Measurements from ENCODE around the gene FXYD1. TPM values are rescaled to one million over a fixed set of nuclear protein-coding genes. Genes with fewer than 3 reads are reported as not detected.

FXYD1 gene
- polyA plus RNA-seq, 10 donors: 138 to 257 (median 215) TPM

DNA sequence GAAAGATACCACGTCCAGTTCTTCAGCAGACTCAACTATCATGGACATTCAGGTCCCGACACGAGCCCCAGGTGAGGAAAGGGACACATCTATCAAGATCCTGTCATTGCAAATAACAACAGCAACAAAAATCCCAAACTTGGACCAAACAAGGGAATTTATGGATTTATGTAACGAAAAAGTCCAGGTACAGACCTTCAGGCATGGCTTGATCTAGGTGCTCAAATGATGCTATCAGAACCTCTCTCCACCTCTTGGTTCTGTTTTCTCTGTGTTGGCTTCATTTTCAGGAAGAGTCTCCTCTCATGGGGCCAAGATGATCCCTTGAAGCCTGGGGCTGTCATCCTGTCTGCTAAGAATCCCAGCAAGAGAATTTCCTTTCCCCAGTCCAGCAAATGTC is 18.8 kb downstream of the FXYD1 start:
- DNase-seq: no peak

DNA sequence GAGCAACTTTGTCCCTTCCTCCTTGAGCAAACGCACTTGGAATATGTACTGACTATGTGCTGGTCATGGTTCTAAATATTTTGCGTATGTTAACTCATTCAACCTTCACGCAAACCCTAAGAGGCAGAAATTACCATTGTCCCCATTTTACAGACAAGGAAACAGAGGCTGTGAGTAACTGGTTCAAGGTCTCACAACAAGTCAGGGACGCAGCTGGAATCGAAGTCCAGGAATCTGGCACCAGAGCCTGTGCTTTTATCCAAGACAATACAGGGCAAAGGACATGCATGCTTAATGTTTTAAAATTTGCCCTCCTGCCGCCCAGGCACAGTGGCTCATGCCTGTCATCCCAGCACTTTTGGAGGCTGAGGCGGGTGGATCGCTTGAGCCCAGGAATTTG is 21.0 kb downstream of the FXYD1 start:
- DNase-seq: no peak

DNA sequence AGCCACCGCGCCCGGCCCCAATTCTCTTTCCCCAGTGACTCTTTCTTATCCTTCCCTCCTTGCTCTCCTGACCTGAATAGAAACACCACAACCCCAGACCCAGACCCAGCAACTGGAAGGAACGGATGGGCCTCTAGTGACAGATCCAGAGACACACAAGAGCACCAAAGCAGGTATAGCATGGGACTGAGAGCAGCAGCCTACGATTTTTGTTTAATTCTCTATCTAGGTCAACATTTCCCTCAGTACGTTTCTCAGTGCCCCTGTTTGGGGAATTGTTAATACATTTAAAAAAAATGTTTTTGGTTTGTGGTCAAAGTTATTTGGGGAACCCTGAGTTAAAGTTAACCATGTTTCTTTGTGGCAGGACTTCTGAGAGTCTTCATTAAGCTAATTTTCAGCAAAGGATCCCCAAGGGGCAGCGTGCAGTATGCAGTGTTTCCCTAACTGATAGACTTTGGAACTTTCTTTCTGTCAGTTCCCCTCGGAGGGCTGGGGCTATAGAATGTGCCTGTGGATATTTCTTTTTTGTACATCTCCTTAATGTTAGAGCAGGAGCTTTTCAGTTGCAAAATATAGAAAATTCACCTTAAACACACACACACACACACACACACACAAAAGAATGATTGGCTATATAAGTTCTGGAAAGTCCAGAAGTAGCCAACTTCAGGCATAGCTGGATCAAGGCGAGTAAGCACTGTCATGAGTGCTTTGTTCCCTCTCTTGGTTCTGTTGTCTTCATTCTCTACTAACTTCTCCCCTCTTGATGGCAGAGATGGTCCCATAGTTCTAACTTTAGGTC is 22.2 kb downstream of the FXYD1 start:
- DNase-seq: no peak

DNA sequence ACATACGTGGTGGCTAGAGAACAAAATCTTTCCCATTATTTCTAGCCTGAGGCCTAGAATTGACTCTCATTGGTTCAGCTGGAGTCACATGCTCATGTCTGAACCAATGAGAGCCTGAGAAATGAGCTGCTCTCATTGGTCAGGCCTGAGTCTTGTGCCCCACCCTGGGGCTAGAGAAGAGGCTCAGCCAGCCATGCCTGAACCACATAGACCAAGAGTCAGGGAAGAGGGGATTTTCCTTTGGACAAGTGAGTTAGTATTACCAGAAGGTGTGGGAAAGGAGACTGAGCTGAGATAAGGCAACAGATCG is 22.8 kb downstream of the FXYD1 start:
- no peak for DNase-seq

DNA sequence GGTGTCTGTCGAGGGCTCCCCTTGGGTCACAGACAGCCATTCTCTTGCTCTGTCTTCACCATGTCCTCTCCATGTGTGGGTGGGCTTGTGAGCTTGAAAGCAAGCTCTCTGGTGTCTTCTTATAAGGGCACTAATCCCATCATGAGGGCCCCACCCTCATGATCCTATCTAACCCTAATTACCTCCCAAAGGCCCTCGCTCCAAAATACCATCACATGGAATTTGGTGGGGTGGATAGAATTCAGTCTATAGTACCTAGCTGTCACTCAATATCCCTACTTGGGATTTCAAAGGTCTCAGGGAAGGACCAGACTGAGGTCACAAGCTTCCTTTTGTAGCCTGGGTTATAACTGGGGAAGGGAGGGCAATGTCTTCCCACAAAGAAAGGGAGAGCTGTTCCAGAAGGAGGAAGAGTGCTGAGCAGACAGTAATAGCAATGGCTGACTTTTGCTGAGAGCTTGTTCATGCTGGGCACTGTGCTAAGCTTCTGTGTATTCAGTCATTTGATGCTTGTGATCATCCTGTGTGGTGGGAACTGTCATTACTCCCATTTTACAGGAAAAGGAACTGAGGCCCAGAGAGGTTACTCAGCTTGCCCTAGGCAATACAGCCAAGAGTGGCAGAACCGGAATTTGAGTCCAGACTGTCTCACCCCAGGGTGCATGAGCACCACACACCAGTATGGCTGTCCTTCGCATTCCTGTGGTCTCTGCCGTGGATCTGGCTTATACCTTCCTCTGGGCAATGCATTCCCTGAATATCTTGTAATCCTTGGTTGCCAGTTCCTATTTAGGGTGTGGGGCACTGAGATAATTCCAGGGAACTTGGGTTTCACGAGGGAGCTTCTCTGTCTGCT is 24.1 kb downstream of the FXYD1 start:
- DNase-seq: no peak

DNA sequence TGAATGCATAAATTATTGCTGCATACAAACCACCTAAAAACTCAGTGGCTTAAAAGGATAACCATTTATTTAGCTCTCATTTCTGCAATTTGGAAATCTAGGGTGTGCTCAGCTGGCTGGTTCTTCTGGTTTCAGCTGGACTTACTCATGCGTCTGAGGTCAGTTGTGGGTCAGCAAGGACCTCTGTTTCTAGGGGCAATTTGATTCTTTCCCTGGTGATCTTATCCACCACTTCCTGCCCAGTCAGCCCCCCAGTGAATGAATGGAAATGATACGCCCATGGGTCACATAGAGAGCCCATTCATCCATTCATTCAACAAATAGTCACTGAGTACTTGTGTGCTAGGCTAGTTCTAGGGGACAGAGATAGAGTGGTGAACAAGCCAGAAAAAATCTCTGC is 25.8 kb downstream of the FXYD1 start:
- no peak for DNase-seq

DNA sequence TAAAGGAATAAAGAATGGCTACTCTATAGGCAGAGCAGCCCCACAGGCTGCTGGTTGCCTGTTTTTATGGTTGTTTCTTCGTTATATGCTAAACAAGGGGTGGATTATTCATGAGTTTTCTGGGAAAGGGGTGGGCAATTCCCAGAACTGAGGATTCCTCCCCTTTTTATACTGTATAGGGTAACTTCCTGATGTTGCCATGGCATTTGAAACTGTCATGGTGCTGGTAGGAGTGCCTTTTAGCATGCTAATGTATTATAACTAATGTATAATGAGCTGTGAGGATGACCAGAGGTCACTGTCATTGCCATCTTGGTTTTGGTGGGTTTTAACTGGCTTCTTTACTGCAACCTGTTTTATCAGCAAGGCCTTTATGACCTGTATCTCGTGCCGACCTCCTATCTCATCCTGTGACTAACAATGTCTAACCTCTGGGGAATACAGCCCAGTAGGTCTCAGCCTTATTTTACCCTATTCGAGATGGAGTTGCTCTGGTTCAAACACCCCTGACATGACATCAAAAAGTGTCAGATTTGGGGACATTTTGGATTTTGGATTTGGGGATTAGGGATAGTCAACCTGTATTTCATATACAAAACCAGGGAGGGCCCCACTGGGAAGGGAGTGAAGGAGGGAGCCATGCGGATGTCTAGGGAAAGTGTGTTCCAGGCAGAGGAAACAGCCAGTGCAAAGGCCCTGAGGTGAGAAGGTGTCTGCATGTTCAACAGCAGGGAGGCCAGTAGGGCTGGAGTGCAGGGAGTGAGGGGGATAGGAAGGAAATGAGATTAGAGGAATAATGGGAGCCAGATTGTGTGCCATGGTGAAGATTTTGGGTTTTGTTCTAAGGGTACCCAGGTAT is 26.8 kb downstream of the FXYD1 start:
- no peak for DNase-seq

DNA sequence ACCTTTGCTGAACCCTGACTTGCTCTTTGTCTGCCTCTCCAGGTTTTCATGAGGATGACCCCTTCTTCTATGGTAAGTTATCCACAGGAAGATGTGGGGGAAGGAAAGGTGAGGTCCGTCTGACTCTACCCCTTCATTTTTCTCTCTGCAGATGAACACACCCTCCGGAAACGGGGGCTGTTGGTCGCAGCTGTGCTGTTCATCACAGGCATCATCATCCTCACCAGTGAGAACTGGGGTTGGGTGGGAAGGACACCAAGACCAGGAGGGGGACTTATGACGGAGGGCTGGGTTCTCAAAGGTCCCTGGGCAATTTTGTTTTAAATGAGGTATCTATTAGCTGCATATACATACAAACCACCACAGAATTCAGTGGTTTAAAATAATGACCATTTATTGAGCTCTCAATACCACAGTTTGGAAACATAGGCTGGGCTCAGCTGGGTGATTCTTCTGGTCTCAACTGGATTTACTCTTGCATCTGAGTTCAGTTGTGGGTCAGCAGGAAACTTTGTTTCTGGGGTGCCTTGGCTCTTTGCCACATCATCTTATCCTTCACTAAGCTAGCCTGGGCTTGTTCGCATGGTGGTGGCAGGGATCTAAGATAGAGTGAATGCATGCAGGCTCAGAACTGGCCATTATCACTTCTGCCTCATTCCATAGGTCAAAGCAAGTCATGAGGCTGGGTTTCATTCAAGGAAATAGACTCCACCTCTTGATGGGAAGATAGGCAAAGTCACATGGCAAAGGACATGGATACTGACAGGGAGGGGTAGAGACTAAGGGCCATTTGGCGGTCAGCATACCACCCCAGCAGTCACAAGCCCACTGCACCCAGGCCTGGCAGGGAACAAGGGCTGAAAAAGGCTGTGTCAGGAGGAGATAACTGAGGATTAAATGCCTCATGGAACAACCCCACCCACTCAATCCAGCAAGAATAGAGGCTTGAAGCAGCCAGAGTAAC is 27.8 kb downstream of the FXYD1 start:
- DNase-seq: no peak

DNA sequence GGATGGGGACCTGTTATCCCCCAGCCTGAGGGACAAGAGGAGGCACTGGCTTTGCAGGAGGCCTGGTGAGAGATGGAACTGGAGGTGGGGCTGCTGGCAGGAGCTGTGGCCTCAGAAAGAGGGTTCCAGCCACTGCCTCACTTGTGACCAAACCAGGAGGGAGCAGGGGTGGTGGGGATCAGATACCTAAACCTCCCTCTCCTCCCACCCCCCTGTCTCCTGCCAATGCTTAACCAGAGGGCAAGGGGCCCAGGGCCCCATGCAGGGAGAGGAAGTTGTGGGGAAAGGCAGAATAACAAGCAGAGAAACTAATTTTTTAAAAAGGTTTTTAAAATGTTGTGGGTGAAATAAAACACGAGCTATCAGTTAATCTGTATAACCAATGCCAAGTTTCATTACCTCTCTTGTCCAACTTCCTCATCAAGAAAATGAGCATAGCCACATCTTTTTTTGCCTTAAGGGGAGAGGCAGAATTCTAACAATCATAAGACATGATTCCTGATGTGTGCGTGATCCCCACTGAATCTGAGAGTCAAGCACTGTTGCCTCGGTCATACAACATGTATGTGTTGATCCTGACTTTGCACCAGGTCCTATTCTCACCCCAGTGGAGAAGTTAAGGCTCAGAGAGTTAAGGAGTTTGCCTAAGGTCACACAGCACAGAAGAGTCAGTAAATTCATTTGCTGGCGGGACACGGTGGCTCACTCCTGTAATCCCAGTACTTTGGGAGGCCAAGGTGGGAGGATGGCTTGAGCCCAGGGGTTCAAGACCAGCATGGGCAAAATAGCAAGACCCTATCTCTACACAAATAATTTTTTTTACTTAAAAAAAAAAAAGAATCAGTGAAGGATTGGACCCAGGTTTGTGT is 28.9 kb downstream of the FXYD1 start:
- no peak for DNase-seq

DNA sequence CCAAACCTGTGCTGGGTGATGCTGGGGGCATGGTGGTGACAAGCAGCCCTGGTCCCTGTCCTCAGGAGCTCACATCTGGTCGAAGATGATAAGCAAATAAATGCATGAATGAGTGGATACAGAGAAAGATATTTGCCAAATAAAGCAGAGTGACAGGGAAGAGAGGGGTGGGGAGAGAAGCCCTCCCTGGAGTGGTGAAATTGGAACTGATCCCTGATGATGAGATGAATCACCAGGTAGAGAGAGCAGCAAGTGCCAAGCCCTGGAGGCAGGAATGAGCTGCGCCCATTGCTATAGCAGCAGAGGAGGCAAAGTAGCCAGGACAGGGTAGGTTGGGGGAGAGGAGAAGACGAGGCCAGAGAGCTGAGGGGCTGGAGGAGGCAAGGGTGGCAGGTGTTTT is 29.6 kb downstream of the FXYD1 start:
- DNase-seq: no peak

DNA sequence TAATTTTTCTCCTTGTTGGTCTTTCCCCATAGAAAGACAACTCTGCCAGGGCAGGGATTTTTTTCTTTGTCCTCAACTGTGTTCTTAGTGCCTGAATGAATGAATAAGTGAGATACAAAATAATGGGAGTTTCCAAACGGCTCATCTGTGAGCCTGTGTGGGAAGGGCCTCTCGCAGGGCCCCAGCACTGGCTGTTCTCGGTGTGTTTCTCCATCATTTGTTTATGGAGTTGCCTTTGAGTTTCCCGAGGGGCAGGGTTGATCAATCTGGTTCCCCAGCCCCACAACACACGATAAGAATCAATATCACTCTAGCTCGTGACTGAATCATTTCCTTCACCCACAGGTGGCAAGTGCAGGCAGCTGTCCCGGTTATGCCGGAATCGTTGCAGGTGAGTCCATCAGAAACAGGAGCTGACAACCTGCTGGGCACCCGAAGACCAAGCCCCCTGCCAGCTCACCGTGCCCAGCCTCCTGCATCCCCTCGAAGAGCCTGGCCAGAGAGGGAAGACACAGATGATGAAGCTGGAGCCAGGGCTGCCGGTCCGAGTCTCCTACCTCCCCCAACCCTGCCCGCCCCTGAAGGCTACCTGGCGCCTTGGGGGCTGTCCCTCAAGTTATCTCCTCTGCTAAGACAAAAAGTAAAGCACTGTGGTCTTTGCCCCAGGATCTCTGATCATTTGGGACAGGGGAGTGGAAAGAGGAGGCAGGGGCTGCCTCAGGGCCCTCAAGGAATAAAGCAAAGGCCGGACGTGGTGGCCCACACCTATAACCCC is 30.8 kb downstream of the FXYD1 start:
- DNase-seq: no peak

DNA sequence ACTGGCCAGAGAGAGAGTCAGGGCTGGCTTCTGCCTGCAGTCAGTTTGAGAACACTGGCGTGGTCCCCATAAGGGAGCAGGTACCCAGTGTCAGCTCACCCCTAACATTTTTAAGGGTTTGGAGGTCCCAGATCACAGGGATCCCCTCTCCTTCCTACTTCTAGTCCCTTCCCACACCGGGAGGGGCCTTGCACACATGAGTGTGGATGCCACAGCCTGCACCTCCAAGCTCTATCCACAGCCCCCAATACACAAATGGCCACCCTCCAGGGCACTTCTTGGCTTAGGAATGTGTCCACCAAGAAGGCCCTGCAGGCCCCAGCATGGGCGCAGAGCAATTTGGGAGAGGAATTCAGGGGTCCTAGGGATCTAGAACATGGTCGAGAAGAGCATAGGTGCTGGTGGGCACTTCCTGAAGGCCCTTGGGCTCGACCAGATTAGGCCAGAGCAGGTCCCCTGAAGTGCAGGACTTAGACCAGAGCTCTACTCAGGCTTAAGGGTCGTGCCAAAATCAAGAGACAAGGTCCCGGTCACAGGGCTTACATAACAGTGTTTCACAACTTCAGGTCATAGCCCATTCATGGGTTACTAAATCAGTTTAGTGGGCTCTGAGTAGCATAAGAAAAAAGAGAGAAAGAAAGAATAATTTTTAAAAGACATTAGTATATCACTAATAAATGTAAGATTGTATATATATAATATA is 31.9 kb downstream of the FXYD1 start:
- no peak for DNase-seq

DNA sequence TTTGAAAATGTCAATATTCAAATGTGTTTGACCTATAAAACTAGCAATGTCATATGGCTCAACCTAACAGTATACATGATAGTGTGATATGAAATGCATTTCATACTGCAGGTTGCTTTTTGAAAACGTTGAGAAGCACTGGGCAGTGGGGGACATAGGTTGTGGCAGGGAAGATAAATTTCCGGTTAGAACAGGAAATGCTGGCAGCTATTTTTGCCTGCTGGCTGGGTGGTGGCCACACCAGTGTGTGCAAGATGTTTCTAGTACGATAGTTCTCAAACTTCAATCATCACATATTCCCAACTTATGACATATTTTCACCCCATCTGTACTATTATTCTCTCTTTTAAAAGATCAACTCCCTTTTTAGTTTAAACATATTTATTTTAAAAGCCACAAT is 33.1 kb downstream of the FXYD1 start:
- DNase-seq: no peak

DNA sequence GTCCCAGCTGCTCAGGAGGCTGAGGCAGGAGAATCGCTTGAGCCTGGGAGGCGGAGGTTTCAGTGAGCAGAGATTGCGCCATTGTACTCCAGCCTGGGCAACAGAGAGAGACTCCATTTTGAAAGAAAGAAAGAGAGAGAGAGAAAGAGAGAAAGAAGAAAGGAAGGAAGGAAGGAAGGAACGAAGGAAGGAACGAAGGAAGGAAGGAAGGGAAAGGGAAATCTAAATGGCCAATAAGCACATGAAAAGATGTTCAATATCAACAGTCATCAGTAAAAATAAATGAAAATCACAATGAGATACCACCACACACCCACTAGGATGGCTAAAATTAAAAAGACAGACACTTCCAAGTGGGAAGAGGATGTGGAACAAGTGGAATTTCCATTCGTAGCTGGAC is 35.6 kb downstream of the FXYD1 start:
- no peak for DNase-seq

DNA sequence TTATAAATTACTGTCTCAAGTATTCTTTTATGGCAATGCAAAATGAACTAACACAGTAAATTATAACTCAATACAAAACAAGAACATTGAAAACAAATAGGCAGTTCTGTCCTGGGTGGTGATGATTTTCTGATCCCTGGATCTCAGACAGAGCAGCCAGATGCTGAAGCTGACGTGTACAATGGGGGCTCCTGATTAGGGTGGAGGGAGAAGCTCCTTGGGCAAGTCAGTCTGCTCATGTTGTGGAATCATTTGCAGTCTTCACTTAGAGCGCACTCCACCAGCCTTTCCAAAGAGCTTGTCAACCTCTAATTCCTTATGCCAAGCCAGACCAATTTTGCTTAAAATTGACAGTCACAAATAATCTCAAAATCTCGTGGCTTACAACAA is 37.6 kb downstream of the FXYD1 start:
- DNase-seq: no peak

DNA sequence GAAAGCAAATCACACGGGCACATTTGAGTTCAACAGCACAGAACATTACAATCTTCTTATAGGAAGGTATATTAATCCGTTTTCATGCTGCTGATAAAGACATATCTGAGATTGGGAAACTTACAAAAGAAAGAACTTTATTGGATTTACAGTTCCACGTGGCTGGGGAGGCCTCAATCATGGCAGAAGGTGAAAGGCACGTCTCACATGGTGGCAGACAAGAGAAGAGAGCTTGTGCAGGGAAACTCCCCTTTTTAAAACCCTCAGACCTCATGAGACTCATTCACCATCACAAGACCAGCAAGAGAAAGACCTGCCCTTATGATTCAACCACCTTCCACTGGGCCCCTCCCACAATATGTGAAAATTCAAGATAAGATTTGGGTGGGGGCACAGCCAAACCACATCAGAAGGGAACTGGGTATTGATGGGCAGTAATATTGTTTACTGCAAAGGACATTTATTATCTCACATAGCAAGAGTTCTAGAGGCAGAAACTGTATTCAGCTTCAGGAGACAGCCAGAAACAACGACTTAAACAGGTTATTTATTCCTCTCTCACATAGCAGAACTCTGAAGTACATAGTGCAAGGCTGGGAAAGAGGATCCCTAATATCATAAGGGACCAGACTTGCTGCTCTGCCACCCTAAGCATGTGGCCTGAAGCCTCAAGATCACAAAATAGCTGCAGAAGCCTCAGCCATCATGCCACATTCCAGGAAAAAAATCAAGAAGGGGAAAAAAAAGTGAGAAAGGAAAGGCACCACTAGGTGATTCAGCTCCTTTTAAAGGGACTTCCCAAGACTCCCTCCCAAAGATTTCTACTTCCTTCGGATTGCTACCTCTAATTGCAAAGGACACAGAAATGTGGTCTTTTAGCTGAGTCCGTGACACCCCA is 39.0 kb downstream of the FXYD1 start:
- no peak for DNase-seq

DNA sequence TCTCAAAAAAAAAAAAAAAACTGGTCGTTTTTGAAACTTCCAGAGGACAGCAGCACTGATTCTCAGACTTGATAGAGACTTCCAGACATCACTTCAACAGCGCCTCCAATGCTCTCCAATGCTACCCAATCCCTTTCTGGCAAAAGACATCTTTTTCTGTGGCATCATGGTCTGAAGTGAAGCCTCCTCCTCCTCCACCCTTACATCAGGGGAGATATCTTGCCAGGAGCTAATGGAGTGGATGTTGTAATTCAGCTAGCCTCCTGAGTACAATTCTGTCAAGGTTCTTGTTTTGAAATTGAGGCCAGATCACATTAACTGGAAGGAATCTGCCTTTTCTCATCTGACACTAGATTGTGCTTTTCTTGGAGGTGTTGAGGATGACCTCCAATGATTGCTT is 40.1 kb downstream of the FXYD1 start:
- no peak for DNase-seq

DNA sequence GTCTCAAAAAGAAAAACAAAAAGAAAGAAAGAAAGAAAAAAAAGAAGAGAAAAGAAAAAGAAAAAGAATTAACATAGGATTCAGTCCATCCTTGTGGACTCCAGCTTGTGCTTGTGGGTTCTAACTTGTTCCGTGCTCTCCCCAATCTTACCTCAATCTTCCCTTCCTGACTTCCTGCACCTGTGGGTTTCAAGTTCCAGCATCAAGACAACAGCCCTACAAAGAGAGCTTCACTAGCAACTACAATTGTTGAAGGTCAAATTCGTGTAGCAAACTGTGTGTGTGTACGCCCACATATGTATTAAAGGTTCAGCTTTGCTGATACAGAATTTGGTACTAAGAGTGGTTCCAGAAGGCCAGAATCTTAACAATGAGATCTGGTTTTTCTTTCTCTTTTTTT is 41.2 kb downstream of the FXYD1 start:
- no peak for DNase-seq
